Osteoblast (primary cell): ENCODE data around the gene ALPP. TPM values are rescaled to one million over a fixed set of nuclear protein-coding genes. Genes with fewer than 3 reads are reported as not detected.
A peak's percentile ranks its signal among the peaks of the same experiment; 100 is the strongest.
"Not testable (repeated sequence)": the region's sequence is repeated elsewhere in the genome, so short reads cannot be mapped to it uniquely, and the experiment has no call there.

Experiments
- DNase-seq: peaks from one replicate; pipeline ENCODE4 v3.0.0; 2011; ENCODE audit warnings: low spot score, mixed read lengths; ENCODE audit not compliant: insufficient read length; ENCODE audit errors: missing footprints
- H2AFZ ChIP-seq: 2 replicates; pipeline ENCODE4 v1.6.0; 2011; ENCODE audit warnings: mild to moderate bottlenecking, low read length
- H3K27ac ChIP-seq: 2 replicates; pipeline ENCODE4 v1.5.1; 2011; ENCODE audit warnings: mild to moderate bottlenecking, low read depth, low read length, moderate library complexity
- H3K27me3 ChIP-seq: 2 replicates; pipeline ENCODE4 v1.6.0; 2012; ENCODE audit warnings: mild to moderate bottlenecking, control low read depth, inconsistent platforms, low read length, moderate library complexity; ENCODE audit not compliant: insufficient read depth
- H3K36me3 ChIP-seq: 2 replicates; pipeline ENCODE4 v1.5.1; 2011; ENCODE audit warnings: mild to moderate bottlenecking, low read length, control low read depth, moderate library complexity; ENCODE audit not compliant: insufficient read depth
- H3K4me1 ChIP-seq: 2 replicates; pipeline ENCODE4 v1.5.1; 2011; ENCODE audit warnings: mild to moderate bottlenecking, low read length, control low read depth, moderate library complexity; ENCODE audit not compliant: insufficient read depth
- H3K4me2 ChIP-seq: 2 replicates; pipeline ENCODE4 v1.6.0; 2011; ENCODE audit warnings: mild to moderate bottlenecking, low read length; ENCODE audit not compliant: insufficient read depth
- H3K4me3 ChIP-seq: fragments of 200-600 bp; sonication (generic); 3 replicates; pipeline ENCODE4 v1.5.1; 2012; ENCODE audit warnings: mild to moderate bottlenecking, low read length, inconsistent platforms; ENCODE audit not compliant: insufficient read depth
- H3K79me2 ChIP-seq: 2 replicates; pipeline ENCODE4 v1.6.0; 2012; ENCODE audit warnings: mild to moderate bottlenecking, low read length, control low read depth, inconsistent platforms; ENCODE audit not compliant: insufficient read depth
- H3K9me3 ChIP-seq: 2 replicates; pipeline ENCODE4 v1.5.1; 2011; ENCODE audit warnings: low read depth, low read length, control low read depth
- H4K20me1 ChIP-seq: 2 replicates; pipeline ENCODE4 v1.6.0; 2012; ENCODE audit warnings: mild to moderate bottlenecking, low read length, control low read depth; ENCODE audit not compliant: insufficient read depth
- total RNA-seq: library from RNA; depleted of rRNA; stranded (reverse); fragments of >200 nt; gene quantifications from 2 replicates; pipeline ENCODE4 v1.2.3, GENCODE V29; 2012
- TF ChIP-seq, protein P1 (sequence below): IDR thresholded peaks from 2 replicates; pipeline ENCODE4 v1.5.1; 2011; ENCODE audit warnings: mild to moderate bottlenecking, low read depth, low read length, moderate library complexity; ENCODE audit errors: extremely low read depth

ALPP gene
- total RNA-seq, 1 donor = not detected

DNA sequence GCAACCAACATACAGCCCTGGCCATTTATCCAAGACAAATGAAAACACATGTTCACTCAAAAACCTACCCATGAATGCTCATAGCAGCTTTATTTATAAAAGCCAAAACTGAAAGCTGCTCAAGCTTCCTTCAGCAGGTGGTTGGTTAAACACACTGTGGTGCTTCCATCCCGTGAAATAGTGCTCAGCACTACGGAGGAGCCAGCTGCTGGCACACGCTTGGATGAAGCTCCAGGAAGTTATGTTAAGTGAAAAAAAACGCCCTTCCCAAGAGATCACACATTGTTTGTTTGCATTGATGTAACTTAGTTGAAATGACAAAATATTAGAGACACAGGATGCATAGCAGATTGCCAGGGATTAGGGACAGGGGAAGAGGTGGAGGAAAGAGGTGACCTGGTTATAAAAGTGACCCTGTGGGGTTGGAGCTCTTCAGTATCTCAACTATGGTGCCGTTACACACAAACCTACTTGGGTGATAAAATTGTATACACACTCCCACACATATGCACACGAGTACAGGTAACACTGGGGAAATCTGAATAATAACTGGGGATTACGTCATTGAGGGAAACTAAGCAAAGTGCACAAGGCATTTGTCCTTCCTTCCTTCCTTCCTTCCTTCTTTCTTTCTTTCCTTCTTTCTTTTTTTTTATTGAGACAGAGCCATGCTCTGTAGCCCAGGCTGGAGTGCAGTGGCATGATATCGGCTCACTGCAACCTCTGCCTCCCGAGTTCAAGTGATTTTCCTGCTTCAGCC, 21.9 kb downstream of the ALPP start:
- Histone ChIP-seq H2AFZ (no peak overlapping the region), H3K4me2 (no peak overlapping the region), H3K36me3 (no peaks in the 10 kb centered on the region), H3K9me3 (no peaks in the 10 kb centered on the region), H3K4me3 (no peak overlapping the region), H3K27ac (no peak overlapping the region), H3K4me1 (no peaks in the 10 kb centered on the region), H3K27me3 (peaks cover 7% of the 10 kb centered on the region), H3K79me2 (no peaks in the 10 kb centered on the region), H4K20me1 (no peaks in the 10 kb centered on the region)
- TF ChIP-seq, protein P1, sequence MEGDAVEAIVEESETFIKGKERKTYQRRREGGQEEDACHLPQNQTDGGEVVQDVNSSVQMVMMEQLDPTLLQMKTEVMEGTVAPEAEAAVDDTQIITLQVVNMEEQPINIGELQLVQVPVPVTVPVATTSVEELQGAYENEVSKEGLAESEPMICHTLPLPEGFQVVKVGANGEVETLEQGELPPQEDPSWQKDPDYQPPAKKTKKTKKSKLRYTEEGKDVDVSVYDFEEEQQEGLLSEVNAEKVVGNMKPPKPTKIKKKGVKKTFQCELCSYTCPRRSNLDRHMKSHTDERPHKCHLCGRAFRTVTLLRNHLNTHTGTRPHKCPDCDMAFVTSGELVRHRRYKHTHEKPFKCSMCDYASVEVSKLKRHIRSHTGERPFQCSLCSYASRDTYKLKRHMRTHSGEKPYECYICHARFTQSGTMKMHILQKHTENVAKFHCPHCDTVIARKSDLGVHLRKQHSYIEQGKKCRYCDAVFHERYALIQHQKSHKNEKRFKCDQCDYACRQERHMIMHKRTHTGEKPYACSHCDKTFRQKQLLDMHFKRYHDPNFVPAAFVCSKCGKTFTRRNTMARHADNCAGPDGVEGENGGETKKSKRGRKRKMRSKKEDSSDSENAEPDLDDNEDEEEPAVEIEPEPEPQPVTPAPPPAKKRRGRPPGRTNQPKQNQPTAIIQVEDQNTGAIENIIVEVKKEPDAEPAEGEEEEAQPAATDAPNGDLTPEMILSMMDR = no peak
- no peak for DNase-seq

DNA sequence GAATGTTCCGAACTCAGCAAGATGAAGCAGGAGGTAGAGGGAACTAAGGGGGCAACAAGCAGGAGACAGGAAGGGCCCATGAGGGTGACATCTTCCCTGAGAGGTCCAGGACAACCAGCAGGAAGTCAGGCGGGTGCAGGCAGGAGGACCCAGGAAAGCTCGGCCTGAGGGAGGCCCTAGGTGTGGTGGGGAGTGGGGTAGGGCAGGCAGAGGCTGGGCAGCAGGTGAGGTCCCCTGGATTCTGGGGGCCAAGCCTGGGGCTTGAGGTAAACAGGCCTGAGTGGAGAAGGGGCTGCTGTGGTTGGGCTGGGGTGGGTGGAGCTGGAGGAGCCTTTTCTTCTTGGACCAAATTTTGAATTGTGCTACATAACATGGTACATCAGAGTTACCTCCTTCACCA, 24.0 kb downstream of the ALPP start:
- Histone ChIP-seq H3K4me3 (no peak overlapping the region), H3K4me2 (no peak overlapping the region), H3K27me3 (peaks cover 4% of the 10 kb centered on the region), H3K4me1 (no peaks in the 10 kb centered on the region), H2AFZ (no peak overlapping the region), H4K20me1 (no peaks in the 10 kb centered on the region), H3K27ac (no peak overlapping the region), H3K79me2 (no peaks in the 10 kb centered on the region), H3K9me3 (no peaks in the 10 kb centered on the region), H3K36me3 (no peaks in the 10 kb centered on the region)
- DNase-seq = no peak
- TF ChIP-seq, protein P1 = no peak

DNA sequence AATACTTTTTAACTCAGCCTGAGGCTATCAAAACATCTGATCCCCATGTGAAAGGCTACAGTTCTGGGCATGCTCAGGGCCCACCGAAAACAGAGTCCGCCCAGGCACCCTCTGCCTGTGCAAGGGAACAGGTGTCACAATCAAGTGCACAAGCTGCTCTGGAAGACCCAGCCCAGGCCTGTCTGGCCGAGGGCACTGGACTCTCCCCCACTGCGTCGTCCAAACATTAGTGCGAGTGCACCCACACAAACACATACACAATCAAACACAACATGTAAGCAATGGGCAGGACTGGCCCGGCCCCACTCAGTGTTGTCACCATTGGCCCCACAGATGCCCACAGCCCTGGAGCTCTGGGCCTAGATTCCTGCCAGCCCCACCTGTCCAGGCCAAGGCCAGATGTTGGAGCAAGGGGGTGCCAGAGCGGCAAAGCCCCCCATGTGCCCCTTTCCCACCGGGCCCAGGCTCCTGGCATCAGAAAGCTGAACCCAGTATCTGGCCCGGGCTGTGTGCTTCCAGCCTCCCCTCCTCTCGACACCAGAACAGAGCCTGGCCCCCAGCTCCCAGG, 27.5 kb downstream of the ALPP start:
- Histone ChIP-seq H3K4me2 (no peak overlapping the region), H3K9me3 (no peaks in the 10 kb centered on the region), H3K36me3 (no peaks in the 10 kb centered on the region), H4K20me1 (no peaks in the 10 kb centered on the region), H2AFZ (no peak overlapping the region), H3K27ac (no peak overlapping the region), H3K79me2 (no peaks in the 10 kb centered on the region), H3K27me3 (peaks cover 4% of the 10 kb centered on the region), H3K4me3 (no peak overlapping the region), H3K4me1 (no peaks in the 10 kb centered on the region)
- no peak for DNase-seq
- TF ChIP-seq, protein P1 = no peak

DNA sequence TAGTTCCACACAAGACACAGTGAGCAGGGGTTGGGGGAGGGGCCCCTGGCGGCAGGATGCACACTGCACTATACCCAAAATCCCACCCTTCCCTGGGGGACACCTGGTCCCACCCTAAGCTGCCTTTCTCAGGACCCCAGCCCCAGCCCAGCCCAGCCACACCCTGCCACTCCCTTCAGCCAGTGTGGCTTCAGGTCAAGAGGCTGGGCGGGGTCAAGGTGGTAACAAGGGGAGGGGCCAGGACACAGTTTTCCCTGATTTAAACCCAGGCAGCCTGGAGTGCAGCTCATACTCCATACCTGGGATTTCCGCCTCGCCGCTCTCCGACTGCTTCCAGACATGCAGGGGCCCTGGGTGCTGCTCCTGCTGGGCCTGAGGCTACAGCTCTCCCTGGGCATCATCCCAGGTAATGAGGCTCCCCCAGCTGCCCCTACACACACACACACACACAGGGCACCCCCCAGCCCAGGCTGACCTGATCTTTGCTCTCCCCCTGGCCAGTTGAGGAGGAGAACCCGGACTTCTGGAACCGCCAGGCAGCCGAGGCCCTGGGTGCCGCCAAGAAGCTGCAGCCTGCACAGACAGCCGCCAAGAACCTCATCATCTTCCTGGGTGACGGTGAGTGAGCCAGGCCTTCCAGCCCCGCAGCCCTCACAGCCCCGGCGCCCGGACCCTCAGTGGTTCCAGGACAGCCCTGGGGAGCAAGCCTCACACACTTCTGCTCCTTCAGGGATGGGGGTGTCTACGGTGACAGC, 28.2 kb downstream of the ALPP start, which contains the start of gene ALPG:
Gene ALPG (plus strand): TSS at position 289 of the 755 bp plus-strand sequence. CDS start 51 bp downstream, at position 340.
- no peaks in the 10 kb centered on the region for H3K79me2 ChIP-seq

DNA sequence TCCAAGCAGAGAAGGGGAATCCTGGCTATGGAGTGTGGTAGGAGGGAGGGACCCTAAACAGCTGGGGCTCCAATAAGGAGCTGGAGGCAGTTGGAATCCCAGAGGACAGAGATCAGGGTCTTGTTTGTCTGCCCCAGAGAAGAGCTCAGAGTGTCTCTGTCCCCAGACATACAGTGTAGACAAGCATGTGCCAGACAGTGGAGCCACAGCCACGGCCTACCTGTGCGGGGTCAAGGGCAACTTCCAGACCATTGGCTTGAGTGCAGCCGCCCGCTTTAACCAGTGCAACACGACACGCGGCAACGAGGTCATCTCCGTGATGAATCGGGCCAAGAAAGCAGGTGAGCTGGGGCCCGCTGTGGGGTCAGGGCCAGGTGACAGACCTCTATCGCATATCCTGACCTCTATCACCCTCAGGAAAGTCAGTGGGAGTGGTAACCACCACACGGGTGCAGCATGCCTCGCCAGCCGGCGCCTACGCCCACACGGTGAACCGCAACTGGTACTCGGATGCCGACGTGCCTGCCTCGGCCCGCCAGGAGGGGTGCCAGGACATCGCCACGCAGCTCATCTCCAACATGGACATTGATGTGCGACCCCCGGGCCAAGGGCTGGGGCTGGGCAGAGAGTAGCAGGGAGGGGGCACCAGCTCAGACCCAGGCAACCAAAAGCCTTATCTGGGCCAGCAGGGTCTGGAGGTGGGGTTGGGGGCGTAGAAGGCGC, 29.0 kb downstream of the ALPP start:
- H4K20me1 ChIP-seq, H3K36me3 ChIP-seq, H2AFZ ChIP-seq, H3K4me2 ChIP-seq, H3K4me3 ChIP-seq, H3K27ac ChIP-seq, H3K27me3 ChIP-seq, H3K79me2 ChIP-seq, H3K4me1 ChIP-seq, H3K9me3 ChIP-seq: not testable (repeated sequence)
- DNase-seq = peak; percentile 65

More for the DNA sequence above, 28.2 kb downstream of the ALPP start, which contains the start of gene ALPG:
- no peak within 1 kb of the TSS for H3K4me2 ChIP-seq
- no peaks in the 10 kb centered on the region for H3K4me1 ChIP-seq
- no peaks in the 10 kb centered on the region for H3K9me3 ChIP-seq
- H3K4me3 ChIP-seq = no peak within 1 kb of the TSS
- TF ChIP-seq, protein P1 = no peak
- H2AFZ ChIP-seq = no peak within 1 kb of the TSS
- no peaks in the 10 kb centered on the region for H4K20me1 ChIP-seq
- H3K27ac ChIP-seq = no peak within 1 kb of the TSS
- peaks cover 6% of the 10 kb centered on the region for H3K27me3 ChIP-seq
- no peaks in the 10 kb centered on the region for H3K36me3 ChIP-seq
- peak; percentile 69 for DNase-seq
